Measurements from ENCODE around the gene PDLIM5.
"Not testable (repeated sequence)": the region's sequence is repeated elsewhere in the genome, so short reads cannot be mapped to it uniquely, and the experiment has no call there.

PDLIM5 gene

GRCh38 chr4:94583914-94584641 lies 132.3 kb downstream of the PDLIM5 start:
- DNase-seq (ENCODE audit: low read depth in 1 of 2, low spot score in 1 of 2), result no peak

- no peak for DNase-seq (ENCODE audit: low read depth in 1 of 2, low spot score in 1 of 2)
Measured at GRCh38 chr4:94588896-94589693, 137.4 kb downstream of the PDLIM5 start.

DNA sequence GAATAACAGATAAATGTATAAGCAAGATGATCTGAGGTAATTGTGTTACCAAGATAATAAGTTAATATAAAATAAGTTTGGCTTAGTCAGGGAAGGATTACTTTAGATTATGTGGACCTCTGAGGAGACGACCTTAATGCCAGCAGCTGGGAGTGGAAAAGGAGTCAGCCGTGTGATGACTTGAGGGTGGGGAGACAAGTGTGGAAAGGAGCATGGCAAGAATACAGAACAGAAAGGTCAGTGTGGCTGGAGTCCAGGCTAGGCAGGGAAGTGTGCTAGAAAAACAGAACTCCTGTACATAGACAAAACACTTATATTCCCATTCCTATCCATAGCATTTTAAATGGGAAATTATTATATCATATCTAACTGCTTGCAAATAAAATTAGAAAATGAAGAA lies 138.8 kb downstream of the PDLIM5 start:
- no peak for DNase-seq (ENCODE audit: low read depth in 1 of 2, low spot score in 1 of 2)

- DNase-seq (ENCODE audit: low read depth in 1 of 2, low spot score in 1 of 2), result no peak
Measured at GRCh38 chr4:94591289-94591688, 139.5 kb downstream of the PDLIM5 start.

- DNase-seq (ENCODE audit: low read depth in 1 of 2, low spot score in 1 of 2), result no peak
Measured at GRCh38 chr4:94595013-94595412, 143.3 kb downstream of the PDLIM5 start.

DNA sequence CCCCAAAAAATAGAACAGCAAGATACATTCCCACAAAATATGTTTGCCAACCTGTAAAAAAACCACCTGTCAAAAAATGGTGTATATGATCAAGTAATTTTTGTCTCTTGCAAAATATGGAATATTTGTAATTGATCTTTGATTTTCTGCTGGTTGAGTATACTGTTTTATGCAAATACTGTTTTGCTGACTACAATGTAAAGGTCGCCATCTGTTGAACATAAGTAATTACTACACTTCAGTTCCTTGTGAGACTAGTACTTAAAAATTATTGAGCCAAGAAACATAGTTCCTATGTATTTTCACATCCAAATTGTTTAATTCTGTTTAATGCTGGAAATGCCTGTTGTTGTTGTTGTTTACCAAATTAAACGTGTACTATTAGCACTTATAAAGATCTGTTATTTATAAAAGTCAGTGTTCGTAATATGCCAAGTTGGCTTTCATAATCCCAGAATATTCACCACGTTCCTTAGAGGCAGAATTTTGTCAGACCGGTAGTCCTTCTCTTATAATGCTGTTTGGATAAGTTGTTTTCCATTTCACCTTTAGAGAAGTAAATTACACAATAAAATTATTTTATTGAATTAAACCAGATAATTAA lies 144.2 kb downstream of the PDLIM5 start:
- DNase-seq (ENCODE audit: low read depth in 1 of 2, low spot score in 1 of 2), result no peak

DNA sequence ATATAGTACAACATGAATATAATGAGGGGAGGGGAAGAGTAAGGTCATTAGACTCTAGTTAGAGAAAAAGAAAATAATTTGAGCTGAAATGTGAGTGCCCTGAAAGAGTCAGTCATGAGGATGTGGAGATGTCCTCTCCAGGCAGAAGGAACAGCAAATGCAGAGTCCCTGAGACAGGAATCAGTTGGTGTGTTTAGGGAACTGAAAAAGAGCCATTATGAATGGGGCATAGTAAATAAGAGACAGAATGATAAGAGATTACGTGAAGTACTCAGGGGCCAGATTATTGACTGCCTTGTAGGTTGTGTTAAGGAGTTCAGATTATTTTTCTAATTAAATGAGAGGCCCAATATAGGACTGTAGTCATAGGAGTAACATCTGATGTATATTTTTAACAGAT lies 147.0 kb downstream of the PDLIM5 start:
- no peak for DNase-seq (ENCODE audit: low read depth in 1 of 2, low spot score in 1 of 2)

DNA sequence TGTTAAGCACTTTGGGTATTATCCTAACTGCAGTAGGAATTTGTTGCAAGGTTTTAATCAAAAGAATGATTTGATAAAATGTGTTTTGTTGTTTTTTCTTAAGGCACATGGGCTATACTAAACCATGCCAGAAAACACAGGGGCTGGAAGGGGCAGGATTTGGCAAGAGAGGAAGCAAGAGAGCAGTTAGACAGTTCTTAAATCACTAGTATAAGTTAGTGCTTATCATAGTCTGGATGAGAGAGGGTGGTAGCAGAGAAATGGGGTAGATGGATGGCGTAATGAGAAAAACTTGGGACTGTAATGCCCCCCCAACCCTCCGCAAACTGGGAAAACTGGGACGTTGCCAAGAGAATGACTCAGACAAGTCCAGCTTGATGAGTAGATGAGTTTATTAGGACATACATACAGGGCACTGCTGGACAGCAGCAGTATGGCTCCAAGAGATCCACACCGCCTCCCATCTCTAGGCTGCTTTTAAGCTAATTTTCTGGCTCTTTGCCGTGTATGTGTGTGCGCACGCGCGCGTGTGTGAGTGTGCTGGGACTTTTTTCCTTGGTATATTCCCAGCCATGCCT lies 151.5 kb downstream of the PDLIM5 start:
- no peak for DNase-seq (ENCODE audit: low read depth in 1 of 2, low spot score in 1 of 2)

- no peak for DNase-seq (ENCODE audit: low read depth in 1 of 2, low spot score in 1 of 2)
Measured at GRCh38 chr4:94605241-94605805, 153.6 kb downstream of the PDLIM5 start.

DNA sequence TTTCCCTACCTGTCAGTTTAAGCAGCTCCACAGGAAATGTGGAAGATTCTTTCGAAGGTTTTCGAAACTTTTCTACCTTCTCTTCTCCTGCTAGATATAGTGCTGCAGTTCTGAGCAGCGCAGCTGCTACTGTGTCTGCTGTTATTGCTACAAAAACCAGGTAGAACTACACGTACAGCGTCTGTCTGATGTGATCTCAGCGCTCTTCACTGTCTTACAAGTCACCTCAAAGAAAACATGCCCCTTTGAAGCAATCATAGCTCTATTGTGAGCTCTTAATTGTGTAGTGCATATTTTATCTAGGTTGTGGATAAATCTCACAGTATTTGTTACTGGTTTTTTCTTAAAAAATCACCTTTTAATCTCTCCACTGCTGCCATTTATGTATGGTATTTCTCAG lies 158.4 kb downstream of the PDLIM5 start:
- no peak for DNase-seq (ENCODE audit: low read depth in 1 of 2, low spot score in 1 of 2)

GRCh38 chr4:94613248-94613647 lies 161.5 kb downstream of the PDLIM5 start:
- DNase-seq (ENCODE audit: low read depth in 1 of 2, low spot score in 1 of 2), result no peak

DNA sequence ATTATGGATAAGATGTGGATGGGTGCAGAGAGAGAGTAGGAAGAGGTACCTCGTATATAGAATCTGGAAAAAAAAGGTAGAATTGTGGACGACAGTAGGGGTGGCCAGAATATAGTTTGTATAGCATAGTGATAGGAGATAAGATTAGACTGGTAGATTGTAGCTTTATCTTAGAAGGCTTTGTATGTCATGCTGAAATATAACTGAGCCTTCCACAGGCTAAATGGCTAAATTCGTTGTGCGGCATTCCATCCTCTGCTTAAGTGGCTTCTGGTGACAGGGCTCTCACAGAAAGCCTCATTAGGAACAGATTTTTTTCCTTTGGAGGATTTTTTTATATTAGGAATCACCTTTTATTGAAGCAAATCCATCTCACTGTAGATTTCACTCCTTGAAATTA lies 163.7 kb downstream of the PDLIM5 start:
- no peak for DNase-seq (ENCODE audit: low read depth in 1 of 2, low spot score in 1 of 2)

GRCh38 chr4:94621491-94622080 lies 169.8 kb downstream of the PDLIM5 start:
- DNase-seq (ENCODE audit: low read depth in 1 of 2, low spot score in 1 of 2), result peak in 1 of 2 donors; percentile 22

- no peak for DNase-seq (ENCODE audit: low read depth in 1 of 2, low spot score in 1 of 2)
Measured at GRCh38 chr4:94623126-94623911, 171.6 kb downstream of the PDLIM5 start.

- no peak for DNase-seq (ENCODE audit: low read depth in 1 of 2, low spot score in 1 of 2)
Measured at GRCh38 chr4:94626942-94627341, 175.2 kb downstream of the PDLIM5 start.

- not testable (repeated sequence) for DNase-seq (ENCODE audit: low read depth in 1 of 2, low spot score in 1 of 2)
Measured at GRCh38 chr4:94629058-94629457, 177.3 kb downstream of the PDLIM5 start.

DNA sequence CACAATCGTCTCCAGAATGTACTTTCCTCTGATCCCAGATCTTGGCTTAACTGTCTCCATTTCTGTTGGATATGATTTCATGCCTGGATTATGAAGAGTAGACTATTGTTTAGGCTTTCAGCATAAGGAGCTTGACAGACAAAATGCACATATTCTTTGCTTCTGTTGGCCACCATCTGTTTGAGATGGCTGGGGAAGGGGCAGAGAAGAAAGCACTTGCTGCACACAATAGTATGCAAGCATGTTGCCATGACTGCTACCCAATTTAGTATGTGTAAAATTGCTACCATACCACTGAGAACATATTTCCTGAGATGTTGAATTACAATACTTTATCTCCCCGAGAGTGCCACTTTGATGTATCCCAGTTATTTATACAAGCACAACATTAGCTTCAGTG lies 178.1 kb downstream of the PDLIM5 start:
- DNase-seq (ENCODE audit: low read depth in 1 of 2, low spot score in 1 of 2), result no peak

- no peak for DNase-seq (ENCODE audit: low read depth in 1 of 2, low spot score in 1 of 2)
Measured at GRCh38 chr4:94634271-94634670, 182.5 kb downstream of the PDLIM5 start.

DNA sequence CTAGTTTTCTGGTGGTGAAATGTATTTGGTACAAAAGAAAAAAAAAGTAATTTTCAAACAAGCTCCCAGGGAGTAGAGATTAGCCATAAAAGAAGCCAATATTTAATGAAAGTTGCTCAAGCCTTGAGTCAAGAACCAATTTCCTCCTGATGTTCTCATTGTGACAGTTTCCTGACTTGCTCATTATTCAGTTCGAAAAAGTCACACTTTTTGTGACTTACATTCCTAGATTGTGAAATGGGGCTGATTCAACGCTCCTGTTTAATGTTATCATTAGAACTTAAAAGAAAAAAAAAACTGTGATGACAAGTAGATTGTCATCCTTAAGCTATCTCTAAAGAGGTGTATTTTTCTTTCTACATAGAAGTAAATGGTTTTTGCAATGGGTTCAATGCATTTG lies 183.4 kb downstream of the PDLIM5 start:
- no peak for DNase-seq (ENCODE audit: low read depth in 1 of 2, low spot score in 1 of 2)

DNA sequence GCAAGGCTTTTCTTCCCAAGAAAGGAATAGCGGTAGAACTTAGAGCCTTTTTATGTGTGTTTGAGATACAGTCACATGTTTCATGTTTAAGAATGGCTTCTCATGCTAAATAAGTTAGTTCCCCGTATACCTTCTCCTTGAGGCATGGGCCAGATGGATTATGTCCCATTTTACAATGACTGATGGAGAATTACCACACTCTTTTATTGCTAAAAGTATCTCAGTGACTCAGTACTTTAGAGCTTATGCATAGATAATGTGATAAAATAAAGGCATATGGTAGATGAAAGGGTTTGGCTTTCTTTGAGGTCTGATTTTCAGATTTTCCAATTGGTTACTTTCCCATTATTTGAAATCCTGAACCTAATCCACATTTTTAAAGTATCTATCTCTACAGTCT lies 184.3 kb downstream of the PDLIM5 start:
- no peak for DNase-seq (ENCODE audit: low read depth in 1 of 2, low spot score in 1 of 2)

All from activated CD4-positive, alpha-beta T cell treated with anti-CD3 and anti-CD28 coated beads, Interleukin-2, amount 50 U/mL, for 24 hours (primary cell).